ENCODE data around the gene CASP8.

- TF ChIP-seq CTCF (IDR thresholded peaks at IDR 0.05) (no peak), EZH2 (IDR thresholded peaks at IDR 0.05; ENCODE audit: borderline replicate concordance, insufficient read depth, low read depth, low read length, poor library complexity, severe bottlenecking) (no peak)
These were observed 40.8 kb upstream of the CASP8 start for GRCh38 chr2:201219328-201220096.

Measured in B cell (primary cell).